Right lobe of liver (tissue), 4 donors: ENCODE measurements around the gene PRR16.

Experiments used
- POLR2A ChIP-seq: fragments of 450-650 bp; IDR thresholded peaks from one replicate; pipeline ENCODE4 v1.6.1; 2017; ENCODE audit warnings: antibody characterized with exemption, mild to moderate bottlenecking
- TF ChIP-seq, protein P1 (sequence below), 4 donors: fragments of 200-600 bp in 3 of 4; fragments of 450-650 bp in 1 of 4; IDR thresholded peaks; one replicate each; pipeline versions ENCODE4 v1.5.1 to v1.8.0; 2016 to 2022; ENCODE audit warnings: antibody characterized with exemption in 4 of 4, mild to moderate bottlenecking in 2 of 4
- donor health status: DM: no; HTN: no; CAD: no.
- donor health status: DM: no; HTN: no; CAD: no.
- donor health status: DM: no; HTN: yes; CAD: no.

GRCh38 chr5:120599576-120599975, 135.5 kb downstream of the PRR16 start:
- no peak for TF ChIP-seq POLR2A
- TF ChIP-seq, protein P1, sequence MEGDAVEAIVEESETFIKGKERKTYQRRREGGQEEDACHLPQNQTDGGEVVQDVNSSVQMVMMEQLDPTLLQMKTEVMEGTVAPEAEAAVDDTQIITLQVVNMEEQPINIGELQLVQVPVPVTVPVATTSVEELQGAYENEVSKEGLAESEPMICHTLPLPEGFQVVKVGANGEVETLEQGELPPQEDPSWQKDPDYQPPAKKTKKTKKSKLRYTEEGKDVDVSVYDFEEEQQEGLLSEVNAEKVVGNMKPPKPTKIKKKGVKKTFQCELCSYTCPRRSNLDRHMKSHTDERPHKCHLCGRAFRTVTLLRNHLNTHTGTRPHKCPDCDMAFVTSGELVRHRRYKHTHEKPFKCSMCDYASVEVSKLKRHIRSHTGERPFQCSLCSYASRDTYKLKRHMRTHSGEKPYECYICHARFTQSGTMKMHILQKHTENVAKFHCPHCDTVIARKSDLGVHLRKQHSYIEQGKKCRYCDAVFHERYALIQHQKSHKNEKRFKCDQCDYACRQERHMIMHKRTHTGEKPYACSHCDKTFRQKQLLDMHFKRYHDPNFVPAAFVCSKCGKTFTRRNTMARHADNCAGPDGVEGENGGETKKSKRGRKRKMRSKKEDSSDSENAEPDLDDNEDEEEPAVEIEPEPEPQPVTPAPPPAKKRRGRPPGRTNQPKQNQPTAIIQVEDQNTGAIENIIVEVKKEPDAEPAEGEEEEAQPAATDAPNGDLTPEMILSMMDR (IDR thresholded peaks at IDR 0.05), result no peak
